ENCODE measurements around the gene FAAP20.
"Not testable (repeated sequence)": the region's sequence is repeated elsewhere in the genome, so short reads cannot be mapped to it uniquely, and the experiment has no call there.

Gene FAAP20

DNA sequence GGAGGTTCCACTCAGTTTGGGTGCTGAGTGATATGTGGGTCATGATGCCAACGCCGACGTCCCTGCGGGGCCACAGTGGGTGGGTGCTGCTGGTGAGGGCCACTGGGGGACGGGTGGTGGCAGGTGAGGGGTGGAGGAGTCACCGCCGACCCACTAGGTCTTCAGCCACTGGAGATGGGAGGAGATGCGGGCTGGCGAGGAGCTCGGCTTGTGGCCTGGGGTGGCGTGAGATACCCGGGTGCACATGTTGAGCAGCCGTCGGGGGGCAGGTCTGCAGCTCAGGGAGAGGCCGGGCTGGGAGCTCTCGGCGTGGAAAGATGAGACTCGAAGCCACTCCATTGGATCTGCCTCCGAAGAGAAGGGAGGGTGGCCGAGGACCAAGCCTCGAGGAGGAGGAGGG lies 40.5 kb downstream of the FAAP20 start:
- DNase-seq, result no peak

DNA sequence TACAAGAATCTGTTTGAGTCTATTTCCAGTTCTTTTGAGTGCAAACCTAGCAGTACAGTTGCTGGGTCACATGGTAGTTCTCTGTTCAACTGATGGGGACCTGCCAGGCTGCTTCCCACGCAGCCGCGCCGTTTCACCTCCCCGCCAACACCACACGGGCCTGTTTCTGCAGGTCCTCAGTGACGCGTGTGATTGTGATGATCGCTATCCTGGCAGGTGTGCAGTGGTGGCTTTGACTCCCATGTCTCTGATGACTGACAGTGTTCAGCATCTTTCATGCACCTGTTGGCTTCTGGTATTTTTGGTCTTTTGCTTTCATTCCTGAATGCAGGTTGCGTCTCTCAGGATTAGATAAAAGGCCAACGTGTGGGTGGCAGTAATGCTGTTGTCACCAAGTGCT lies 41.6 kb downstream of the FAAP20 start:
- DNase-seq, result no peak

- DNase-seq, result no peak
Measured at GRCh38 chr1:2151911-2152310, 42.7 kb downstream of the FAAP20 start.

- DNase-seq, result no peak
Measured at GRCh38 chr1:2151252-2151651, 43.3 kb downstream of the FAAP20 start.

- no peak for DNase-seq
Measured at GRCh38 chr1:2150801-2151200, 43.8 kb downstream of the FAAP20 start.

GRCh38 chr1:2148691-2149090 lies 45.9 kb downstream of the FAAP20 start:
- no peak for DNase-seq

- DNase-seq, result not testable (repeated sequence)
Measured at GRCh38 chr1:2147869-2148268, 46.7 kb downstream of the FAAP20 start.

- no peak for DNase-seq
Measured at GRCh38 chr1:2146836-2147517, 47.6 kb downstream of the FAAP20 start.

DNA sequence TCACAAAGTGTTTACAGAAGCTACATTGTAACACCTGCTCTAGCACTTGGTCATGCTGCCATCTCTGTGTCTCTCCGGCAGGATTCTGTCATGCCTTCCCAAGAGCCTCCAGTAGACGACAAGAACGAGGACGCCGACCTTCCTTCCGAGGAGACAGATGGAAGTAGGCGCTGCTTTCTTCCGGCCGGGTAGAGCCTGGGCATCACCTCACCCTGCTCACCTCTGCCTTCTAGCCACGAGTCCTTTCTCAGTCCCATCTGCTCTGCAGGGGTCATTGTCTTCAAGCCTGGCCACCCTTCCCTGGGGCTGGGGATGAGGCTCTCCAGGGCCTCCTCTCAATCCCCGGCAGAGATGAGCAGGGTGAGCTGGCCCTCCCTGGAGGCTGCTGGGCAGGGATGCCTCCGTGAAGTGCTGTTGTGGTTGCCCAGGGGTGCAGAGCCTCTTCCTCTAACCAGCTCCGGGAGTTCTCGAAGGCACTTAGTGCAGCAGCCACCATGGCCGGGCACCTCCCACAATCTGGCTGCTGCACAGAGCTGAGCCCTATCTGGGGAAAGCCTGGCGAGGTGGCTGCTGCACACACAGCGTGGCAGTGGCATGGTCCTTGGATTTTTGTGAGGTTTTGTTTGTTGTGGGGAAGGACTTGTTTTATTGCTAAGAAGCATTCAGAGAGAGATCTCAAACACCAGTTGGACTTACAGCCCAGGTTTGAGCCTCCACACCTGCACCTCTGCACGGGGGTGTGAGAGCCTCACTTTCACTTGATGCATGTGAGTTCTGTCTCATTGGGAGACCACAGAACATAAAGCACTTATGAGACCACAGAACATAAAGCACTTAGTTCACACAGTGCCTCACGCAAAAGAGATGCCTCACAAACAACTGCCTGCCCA lies 48.4 kb downstream of the FAAP20 start:
- no peak for DNase-seq

GRCh38 chr1:2144501-2145090 lies 50.0 kb downstream of the FAAP20 start:
- DNase-seq, result no peak

GRCh38 chr1:2143814-2144500 lies 50.6 kb downstream of the FAAP20 start:
- DNase-seq, result no peak

- DNase-seq, result no peak
Measured at GRCh38 chr1:2141025-2141424, 53.5 kb downstream of the FAAP20 start.
